ENCODE data around the gene HSD11B2.
"Not testable (repeated sequence)": the region's sequence is repeated elsewhere in the genome, so short reads cannot be mapped to it uniquely, and the experiment has no call there.

Gene HSD11B2

DNA sequence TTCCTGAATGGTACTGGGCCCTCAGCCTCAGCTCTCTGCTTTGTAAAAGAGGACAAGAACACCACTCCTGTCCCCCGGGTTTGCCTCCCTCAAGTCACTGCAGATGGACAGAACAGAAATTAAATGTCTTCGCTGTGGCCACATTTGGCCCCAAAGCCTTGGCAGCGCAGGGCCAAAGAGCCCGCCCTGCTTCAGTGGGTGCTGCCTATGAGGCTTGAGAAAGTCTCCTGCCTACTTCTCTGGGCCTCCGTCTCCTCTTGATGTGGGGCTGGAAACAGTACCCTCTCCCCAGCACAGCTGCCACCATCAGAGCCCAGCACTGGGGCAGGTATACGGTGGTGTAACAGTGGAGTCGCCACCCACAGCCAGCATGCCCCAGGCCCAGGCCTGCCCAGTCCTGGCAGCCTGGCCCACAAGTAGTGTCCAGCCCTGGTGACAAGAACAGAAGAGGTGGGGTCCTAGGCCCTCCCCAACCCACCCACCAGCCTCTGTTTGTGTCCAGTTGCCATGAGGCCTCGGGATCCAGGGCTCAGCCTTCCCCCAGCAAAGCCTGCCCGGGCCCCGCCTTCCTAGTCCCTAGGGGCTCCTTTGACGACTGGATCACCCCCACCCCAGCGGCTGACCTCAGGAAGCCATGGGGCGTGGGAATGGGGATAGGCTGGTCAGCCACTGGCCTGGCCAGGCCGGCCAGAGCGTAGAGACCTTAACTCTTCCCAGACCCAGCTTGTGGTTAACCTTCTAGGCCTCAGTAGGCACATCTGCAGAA, 33.7 kb upstream of the HSD11B2 start:
- no peak for DNase-seq

DNA sequence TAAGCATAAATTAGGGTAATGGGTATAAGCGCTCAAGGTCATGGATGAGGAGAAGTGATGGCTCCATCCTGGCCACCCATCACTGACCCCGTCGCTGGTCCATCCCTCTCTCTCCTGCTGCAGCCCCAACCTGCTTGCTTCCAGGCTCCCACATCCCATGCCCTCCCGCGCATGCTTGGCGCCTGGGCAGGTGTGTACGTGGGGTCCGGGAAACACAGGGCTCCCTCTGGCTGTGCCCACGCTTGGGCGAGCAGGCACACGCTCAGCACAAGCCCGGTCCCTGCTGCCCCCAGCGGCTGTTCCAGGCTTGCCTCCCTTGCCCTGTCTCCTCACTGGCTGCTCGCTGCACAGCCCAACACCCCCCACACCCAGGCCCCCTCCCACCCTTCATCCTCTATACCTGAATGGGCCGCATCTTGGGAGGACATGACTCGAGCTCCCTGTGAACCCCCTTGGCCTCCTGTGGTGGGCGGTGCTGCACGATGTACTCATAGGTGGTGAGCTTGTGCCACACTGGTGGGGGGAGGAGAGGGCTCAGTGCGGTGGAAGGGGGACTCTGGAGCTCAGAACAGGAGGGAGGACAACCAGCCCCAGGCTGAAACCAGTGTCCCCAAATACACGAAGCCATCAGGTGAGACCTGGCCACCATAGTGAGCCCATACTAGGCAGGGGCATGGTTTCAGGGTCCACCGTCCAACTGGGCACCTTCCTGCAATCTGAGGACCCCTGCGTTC, 32.9 kb upstream of the HSD11B2 start:
- DNase-seq = no peak

DNA sequence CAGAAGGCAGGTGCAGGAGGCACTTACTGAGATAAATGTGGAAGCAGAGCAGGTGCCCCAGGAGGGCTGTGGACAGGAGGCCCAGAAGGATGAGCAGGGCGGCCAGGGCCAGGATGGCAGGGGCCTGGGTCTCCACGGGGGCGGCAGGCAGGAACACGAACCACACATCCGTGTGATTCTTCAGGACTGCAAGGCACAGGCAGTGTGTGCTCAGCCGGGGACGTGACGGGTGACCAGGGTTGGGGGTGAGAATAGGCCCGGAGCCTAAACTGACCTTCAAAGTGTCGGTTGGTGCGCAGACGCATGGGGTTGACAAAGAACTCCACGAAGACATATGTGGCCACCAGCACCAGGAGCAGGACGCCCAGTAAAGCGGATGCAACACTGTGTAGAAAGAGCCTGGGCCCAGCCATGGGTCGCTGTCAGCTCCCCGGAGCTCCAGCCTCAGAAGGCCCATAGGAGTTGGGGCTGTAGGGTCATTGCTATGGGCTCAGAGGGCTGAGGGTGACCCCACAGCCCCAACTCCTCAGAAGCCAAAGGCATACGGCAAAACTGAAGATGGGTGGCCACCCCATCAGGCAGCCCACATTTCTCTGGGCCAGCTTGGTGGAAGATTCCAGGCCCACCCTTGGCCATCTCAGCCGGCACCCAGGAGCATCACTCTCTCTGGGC, 32.2 kb upstream of the HSD11B2 start:
- DNase-seq = no peak

DNA sequence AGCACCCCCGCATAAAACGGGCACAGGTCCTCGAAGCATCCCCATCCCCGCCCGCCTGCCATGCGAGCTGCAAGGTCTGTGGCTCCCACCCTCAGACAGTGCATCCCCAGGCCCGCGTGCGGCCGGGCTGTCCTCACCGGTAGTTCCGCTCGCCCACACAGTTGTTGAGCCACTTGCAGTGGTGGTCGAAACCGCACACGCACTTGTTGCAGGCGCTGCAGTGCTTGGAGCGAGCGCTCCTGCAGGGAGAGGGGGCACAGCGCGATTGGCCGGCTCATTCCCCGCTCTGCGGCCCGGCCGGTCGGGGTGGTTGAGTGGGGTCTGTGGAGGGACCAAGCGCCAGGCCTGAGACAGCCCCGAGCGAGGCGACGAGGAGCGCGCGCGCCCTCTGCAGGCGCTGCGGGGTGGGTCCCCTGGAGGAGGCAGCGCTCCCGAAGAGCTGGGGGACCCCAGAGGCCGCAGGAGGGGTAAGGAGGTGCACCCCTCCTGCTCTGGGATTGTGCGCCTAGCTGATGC, 31.6 kb upstream of the HSD11B2 start:
- peak in 1 of 4 experiments; percentile 17 for DNase-seq

DNA sequence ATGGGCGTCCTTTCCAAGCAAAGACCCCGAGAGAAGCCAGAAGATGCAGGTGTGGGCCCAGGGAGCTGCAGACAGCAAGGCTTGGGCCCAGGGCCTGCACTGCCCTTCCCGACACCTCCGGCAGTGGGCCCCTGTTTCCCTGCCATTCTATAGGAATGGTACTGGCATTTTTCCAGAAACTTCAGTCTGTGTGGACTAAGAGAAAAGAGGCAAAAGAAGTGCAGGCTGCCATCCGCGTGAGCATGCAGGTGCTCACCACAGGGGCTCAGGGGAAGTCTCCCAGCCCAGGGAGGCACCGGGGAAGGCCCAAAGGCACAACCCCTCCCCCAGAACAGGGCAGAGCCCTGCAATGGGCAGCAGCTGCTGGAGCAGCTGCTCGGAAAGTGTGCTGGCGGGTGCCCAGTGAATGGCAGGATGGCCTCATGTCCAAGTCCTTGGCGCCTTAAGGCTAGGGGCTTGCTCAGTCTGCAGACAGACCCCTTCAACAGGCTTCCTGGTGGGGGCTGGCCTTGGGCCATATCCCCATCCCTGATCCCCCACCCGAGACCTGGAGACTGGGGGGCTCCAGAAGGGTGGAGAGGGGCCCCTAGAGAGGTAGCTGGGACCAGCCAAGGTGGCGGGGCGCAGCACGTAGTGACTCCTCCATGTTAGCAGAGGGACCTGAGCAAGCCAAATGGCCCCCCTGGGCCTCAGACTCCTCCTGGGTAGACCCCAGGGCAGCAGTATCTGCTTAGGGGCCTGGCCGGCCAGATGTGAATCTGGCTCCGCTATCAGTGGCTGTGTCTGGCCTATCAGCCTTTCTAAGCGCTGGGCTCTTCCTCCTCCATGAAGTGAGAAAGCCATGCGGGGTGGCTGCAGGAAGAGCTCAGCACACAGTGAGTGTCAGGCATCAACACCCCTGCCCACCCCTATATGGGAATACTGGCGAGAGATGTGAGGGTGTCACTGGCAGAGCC, 30.9 kb upstream of the HSD11B2 start:
- DNase-seq = no peak

DNA sequence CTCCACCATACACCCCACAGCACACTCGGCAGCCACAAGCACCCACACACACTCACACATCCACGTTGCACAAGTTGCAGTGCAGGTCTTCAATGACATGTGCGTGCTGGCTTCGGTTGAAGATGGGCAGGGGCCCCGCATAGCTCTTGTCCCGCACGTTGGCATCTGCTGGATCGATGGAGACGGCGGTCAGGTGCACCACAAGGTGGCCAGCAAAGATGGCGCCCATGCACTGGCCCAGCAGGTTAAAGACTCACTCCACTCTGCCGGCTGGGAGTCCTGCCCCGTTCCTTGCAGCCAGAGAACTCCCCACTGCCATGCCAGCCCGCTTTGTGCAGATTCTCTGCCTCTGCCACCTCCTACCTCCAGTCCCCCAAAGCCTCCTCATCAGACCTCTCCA, 30.0 kb upstream of the HSD11B2 start:
- no peak for DNase-seq

DNA sequence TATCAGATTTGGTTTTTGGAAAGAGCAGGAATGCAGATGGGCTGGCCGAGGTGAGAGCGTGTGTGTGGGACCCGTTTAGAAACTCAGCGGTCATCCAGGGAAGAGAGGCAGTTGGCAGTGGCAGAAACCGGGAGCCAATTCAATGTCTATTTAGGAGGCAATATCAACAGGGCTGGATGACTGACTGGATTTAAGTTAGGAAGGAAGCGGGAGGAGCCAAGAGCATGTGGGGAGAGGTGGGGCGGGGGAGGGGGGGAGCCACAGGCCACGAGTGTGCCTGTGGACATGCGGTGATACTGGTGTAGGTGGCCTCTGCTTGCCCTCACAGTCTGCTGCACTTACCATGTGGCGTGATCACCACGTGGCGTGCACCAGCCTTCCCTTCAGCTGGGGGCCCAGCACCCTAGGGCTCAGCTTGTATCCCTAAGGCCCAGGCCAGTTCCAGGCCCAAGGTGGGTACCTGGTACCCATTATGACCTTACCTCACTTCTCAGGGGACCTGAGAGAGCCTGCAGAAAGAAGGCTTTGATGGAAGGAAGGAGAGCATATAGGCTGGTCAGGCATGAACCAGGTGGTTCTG, 26.9 kb upstream of the HSD11B2 start:
- DNase-seq = no peak

DNA sequence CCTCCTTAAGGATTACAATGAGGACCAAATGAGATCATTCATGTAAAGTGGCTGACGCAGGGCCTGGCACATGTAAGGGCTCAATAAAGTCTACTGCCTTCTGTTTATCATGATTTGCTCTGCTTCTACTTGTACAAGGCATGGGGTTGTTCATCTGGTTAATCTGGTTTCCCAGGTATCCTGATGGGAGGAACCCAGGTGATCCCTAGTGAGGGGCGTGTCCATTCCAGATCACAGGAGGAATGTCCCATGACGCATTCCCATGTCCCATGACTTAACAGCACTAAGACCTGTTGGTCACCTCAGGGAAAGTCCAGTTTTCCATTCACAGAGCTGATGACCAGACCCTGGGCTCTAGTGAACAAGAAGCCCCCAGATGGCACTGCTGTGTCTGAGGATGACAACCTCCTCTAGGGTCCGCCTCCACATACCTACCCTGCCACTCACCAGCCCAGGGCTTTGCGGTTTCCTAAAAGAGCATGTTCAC, 26.1 kb upstream of the HSD11B2 start:
- no peak for DNase-seq

DNA sequence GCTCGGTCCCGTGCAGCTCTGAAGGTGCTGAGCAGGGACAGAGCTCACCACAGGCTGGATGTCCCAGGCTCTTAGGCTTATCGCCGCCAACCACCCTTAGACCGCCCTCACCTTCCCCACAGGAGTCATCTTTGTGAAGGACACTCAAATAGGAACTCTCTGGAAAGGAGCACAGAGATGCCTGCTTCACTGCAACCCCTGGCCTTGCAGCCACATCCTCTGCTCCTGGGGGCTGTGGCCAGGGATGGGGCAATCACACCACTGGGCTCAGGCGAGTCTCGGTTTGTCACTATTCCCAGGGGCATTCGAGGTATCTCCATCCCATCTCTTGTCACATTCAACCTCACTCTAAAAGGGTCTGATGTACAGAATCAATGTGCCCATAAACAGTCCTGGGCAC, 25.6 kb upstream of the HSD11B2 start:
- no peak for DNase-seq

DNA sequence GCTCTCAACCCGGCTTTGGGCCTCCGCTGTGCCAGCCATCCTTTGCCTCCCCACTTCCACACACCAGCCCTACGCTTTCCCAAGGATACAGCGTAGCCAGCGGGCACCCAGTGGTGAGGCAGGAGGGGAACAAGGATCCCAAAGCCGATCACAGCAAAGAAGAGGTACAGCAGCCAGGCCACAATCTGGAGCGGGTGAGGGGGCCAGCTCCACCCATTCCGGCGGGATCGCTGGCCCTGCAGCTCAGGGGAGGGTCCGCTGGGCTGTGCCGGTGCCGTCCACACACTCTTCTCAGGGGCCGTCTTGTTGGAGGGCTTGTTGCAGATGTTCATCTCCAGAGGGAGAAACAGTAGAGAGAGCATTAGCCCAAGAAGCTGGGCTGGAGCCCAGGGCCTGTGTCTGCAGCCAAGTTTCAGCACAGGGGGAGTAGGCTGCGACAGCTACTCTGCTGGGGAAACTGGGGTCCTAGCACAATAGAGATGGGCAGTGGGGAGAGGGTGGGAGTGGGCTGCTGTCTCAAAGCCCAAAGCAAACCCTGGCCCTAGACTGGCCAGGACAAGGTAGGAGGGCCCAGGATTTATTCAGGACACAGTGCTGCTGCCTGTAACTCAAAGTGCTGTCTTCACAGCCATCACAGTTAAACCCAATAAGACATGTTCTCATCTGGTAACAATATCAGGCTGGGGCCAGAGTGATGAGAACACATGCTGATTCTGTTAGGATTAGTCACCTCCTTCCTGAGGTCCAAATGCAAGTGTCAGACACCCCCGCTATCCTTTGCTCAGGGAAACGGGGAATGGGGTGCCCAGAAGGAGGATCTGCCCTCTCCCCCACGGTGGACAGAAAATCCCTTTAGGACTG, 24.6 kb upstream of the HSD11B2 start:
- no peak for DNase-seq

DNA sequence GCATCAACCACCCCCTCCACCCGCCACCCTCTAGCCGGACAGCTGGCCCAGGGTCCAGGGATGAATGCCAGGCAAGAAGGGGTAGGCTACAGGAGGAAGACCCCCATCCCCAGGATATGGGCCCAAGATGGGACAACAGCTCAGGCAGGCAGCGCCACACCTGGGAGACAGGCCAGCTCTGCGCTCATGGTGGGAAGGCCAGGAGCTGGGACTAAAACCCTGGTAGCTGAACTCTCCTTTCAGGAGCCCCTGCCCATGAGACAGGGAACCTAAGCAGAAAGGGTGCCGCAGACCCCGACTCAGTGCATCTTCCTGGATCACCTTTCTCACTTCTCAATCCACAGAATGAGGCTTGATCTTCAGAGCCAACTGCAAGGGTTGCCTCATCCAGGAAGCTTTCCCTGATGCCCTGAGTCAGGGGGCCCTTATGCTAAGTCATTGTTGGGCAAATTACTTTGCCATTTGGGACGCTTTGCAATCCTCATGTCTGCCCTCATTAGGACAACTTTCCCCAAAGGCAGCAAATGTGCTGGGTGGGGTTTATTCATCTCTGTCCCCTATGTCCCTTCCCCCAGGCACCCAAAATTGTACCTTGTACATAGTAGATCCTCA, 23.6 kb upstream of the HSD11B2 start:
- no peak for DNase-seq

DNA sequence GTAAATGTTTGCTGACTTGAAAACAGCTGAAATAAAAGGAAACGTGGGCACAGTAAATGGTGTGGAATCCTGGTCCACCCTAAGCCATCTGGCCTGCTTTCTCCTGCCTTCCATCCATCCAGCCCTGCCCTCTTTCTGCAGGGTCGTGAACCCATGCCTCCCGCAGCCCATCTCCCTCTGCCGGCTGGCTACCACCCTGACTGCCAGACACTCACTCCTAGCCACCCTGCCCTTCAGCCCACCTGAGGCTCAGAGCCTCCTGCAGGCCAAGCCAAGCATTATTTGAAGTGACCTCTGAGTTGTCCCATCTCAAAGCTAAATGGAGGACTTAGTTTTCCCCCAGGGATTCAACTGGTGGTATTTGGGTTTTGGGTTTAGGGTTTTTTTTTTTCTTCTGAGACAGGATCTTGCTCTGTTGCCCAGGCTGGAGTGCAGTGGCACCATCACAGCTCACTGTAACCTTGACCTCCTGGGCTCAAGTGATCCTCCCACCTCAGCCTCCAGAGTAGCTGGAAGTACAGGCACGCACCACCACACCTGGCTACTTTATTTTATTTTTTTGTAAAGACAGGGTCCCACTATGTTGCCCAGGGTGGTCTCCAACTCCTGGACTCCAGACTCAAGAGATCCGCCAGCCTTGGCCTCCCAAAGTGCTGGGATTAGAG, 23.0 kb upstream of the HSD11B2 start:
- DNase-seq = no peak

DNA sequence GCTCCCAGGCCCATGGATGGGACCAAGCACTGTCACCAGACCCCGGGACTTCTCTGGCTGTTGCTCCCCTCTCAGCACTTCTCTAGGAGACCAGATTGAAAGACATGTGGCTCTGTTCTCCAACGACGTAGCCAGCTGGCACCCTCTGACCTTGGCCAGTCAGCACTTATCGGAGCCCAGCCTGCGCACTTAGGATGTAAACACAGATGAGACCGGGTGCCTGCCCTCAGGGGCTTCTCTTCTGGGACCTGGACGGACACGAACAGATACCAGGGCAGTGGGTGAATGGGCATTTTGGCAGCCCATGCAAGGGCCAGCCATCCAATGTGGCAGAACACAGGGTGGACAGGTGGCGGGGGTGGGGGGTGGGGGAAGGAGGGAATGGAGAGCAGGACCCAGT, 21.3 kb upstream of the HSD11B2 start:
- DNase-seq = no peak

DNA sequence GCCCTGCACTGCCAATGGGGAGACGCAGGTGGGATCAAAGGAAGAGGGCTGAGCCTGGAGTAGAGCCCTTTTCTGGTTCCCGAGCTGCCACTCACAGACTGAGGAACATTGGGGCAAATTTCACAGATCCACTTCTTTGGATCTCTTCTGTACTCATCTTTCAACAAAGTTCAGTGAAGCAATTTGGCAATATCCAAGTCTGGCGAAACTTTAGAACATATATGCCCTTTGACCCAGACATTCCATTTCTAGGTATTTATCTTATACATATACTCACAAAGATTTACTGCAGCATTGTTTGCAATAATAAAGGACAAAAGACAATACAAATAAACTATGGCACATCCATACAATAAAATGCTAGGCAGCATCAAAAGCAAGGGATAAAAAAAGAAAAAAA, 19.6 kb upstream of the HSD11B2 start:
- no peak for DNase-seq

DNA sequence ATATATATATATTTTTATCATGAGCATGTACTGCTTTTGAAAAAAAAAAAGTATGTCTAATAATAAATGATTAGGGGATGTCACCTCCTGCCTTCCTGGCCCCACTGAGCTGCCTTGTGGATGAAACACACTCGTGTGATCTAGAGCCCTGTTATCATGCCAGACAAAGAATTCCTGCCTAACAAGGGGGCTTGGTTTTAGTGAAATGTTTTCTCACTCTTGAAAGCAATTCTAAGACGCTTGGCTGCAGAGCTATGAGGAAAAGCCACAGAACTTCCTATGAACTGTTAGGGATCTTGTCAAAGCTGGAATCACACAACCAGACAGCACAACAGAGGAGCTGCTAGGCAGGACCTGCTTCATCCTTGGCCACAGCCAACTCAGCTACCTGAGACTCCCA, 18.6 kb upstream of the HSD11B2 start:
- no peak for DNase-seq

DNA sequence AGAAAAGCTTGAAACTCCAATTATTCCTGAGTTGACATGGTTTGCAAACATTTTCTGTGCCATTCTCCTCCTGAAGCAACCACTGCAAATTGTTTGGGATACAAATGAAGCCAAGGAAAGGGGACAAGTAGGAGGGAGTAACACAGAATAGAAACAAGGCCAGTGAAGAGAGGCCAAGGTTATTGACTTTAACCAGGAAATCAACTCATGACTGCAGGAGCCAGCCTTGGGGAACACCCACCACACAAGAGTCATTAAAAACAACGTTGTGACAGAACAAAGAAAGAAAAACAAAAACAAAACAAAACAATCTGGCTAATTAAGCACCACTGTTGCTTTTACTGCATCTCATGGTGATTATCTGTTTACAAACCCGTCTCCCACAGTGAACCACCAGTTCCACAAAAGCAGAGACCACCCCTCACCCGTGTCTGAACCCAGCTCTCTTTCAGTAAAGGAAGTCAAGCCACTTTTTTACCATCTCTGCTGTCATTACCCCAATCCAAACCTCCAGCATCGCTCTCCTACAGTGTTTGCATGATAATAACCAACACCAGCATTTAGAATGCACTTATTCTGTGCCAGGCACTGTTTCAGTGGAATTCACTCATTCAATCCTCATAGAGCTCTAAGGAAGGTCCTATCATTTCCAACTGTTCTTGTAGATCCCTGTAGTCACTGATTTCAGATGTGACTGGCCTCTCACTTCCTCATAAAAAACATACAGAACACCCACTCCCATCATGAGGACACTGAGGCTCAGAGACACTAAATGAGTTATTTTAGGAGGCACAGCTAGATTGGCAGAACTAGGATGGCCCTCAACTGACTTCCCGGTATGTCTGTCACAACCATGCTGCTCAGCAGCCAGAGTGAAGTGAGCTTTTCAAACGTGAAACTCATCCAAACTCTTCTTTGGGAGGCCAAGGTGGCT, 16.7 kb upstream of the HSD11B2 start:
- DNase-seq = no peak

DNA sequence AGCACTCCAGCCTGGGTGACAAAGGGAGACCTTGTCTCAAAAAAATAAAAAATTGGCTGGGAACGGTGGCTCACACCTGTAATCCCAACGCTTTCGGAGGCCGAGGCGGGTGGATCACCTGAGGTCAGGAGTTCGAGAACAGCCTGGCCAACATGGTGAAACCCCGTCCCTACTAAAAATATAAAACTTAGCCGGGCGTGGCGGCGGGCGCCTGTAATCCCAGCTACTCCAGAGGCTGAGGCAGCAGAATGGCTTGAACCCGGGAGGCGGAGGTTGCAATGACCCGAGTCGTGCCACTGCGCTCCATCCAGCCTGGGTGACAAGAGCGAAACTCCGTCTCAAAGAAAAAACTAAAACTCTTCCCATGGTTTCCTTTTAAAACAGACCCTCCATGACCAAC, 15.5 kb upstream of the HSD11B2 start:
- DNase-seq = not testable (repeated sequence)

DNA sequence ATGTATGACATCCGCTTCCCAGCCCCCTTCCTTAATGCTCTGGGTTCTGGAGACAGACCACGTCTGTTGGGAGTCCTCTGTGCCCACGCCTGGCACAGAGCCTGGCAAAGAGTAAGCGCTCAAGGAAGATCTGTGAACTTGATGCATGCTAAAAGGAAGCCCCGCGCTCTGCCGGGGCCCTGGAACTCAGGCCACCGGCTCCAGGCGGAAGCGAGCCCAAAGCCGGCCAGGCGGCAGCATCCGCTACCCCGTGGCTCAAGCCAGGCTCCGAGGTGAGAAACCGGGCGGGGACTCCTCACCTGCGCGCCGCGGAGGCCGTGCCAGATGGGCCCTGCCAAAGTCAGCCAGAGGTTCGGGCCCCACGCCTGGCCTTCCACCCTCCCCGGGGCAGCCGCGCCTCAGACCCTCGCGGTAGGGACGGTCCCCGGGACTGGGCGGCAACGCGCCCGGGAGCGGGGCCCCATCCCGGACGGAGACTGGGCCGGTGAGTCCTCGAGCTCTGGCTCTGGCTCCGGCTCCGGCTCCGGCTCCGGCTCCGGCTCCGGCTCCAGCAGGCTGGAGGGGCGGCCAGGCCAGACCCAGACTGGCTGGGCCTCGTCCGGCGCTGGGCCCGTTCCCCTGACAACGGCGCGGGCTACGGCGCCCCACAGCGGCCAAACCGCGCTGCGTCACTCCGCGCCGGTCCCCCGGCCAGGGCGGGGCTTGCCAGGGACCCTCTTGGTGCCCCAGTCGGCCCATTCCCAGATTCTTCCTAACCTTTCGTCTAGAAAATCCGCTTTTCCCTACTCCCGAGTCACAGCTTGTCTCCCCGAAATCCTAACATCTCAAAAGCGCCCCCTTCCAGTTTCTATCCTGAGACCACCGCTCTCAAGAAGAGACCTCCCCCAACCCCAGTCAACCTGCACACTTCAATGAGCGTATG, 14.8 kb upstream of the HSD11B2 start, which contains the start of gene ZDHHC1:
ZDHHC1 (minus strand) TSS at position 606 of the 922 bp plus-strand sequence. CDS start 8,702 bp downstream, outside the sequence.
- DNase-seq = peak in 1 of 4 experiments; percentile 11

Measured in activated CD4-positive, CD25-positive, alpha-beta regulatory T cell (primary cell).